Tibial nerve (tissue), 4 donors: ENCODE data around the gene KIF3B. TPM values are rescaled to one million over a fixed set of nuclear protein-coding genes. Genes with fewer than 3 reads are reported as not detected.

Experiments
- DNase-seq, 2 donors: peaks; one replicate each; pipeline ENCODE4 v3.0.0-alpha.2; 2019; ENCODE audit warnings: low spot score in 2 of 2
- H3K27ac ChIP-seq, 4 donors: fragments of 200-600 bp; sonication (generic) in 3 of 4; one replicate each; pipeline ENCODE4 v1.5.1; 2017 to 2019; ENCODE audit warnings: mild to moderate bottlenecking in 1 of 4
- H3K27me3 ChIP-seq, 2 donors: fragments of 200-600 bp; sonication (generic) in 1 of 2; one replicate each; pipeline versions ENCODE4 v1.5.1 to v1.6.0; 2017 to 2019
- H3K36me3 ChIP-seq, 3 donors: fragments of 200-600 bp; sonication (generic); one replicate each; pipeline ENCODE4 v1.5.1; 2018 to 2019
- H3K4me1 ChIP-seq, 4 donors: fragments of 200-600 bp; sonication (generic) in 3 of 4; one replicate each; pipeline ENCODE4 v1.5.1; 2017 to 2019
- H3K4me3 ChIP-seq, 4 donors: fragments of 200-600 bp; sonication (generic) in 3 of 4; one replicate each; pipeline ENCODE4 v1.5.1; 2017 to 2019; ENCODE audit warnings: mild to moderate bottlenecking in 1 of 4, moderate library complexity in 1 of 4
- H3K9me3 ChIP-seq, 4 donors: fragments of 200-600 bp; sonication (generic) in 3 of 4; one replicate each; pipeline ENCODE4 v1.5.1; 2017 to 2019
- EP300 ChIP-seq, 2 donors: sonication (generic); formaldehyde crosslinking; IDR thresholded peaks; one replicate each; pipeline ENCODE4 v1.6.1; 2017; ENCODE audit warnings: antibody characterized with exemption in 2 of 2, mild to moderate bottlenecking in 1 of 2
- POLR2A ChIP-seq, 2 donors: fragments of 450-650 bp; IDR thresholded peaks; one replicate each; pipeline ENCODE4 v1.6.1; 2017; ENCODE audit warnings: antibody characterized with exemption in 2 of 2, mild to moderate bottlenecking in 2 of 2, moderate library complexity in 2 of 2
- WGBS, 2 donors: methylation state at CpG; one replicate each; pipeline ENCODE4 v1.1.5; 2018; 5-methylcytosine and 5-hydroxymethylcytosine counted together
- total RNA-seq, 4 donors: library from RNA; depleted of rRNA; stranded (reverse); fragments of >200 nt; gene quantifications; one replicate each; pipeline ENCODE4 v1.1.0, GENCODE V29; 2016
- TF ChIP-seq, protein P1 (sequence below), 5 experiments: fragments of 200-600 bp in 3 of 5; fragments of 450-650 bp in 2 of 5; sonication (generic) in 3 of 5; IDR thresholded peaks; one replicate each; pipeline ENCODE4 v1.5.1; 2016 to 2019; ENCODE audit warnings: antibody characterized with exemption in 5 of 5, mild to moderate bottlenecking in 3 of 5, moderate library complexity in 2 of 5

The KIF3B gene
- total RNA-seq, 4 donors from 2014 or later = 27.3 to 32.9 (median 31.7) TPM

DNA sequence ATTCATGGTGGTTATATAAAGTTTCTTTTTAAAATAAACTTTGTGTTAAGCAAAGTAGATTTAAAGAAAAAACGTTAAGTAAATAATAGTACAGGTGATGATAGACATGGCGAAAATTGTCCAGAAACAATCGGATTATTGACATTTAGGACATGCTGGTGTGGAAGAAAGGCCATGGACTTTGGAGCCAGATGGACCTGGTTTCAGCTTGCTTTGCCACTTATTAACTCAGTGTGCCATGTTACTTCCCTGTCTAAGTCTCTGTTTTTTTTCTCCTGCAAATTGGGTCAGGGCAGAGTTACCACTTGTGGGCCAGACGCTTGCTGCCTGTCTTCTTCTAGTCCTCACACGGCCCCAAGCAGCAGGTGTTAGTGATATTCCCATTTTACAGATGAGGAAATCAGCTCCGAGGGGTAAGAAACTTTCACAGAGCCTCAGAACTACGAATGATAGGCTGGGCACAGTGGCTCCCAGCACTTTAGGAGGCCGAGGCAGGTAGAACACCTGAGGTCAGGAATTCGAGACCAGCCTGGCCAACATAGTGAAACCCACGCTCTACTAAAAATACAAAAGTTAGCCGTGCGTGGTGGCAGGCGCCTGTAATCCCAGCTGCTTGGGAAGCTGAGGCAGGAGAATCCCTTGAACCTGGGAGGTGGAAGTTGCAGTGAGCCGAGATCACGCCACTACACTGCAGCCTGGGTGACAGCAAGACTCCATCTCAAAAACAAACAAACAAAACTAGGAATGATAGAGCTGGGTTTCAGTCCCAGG is 12.4 kb downstream of the KIF3B start:
- TF ChIP-seq POLR2A (IDR thresholded peaks at IDR 0.05) (no peak), EP300 (IDR thresholded peaks at IDR 0.05) (no peak)
- TF ChIP-seq, protein P1, sequence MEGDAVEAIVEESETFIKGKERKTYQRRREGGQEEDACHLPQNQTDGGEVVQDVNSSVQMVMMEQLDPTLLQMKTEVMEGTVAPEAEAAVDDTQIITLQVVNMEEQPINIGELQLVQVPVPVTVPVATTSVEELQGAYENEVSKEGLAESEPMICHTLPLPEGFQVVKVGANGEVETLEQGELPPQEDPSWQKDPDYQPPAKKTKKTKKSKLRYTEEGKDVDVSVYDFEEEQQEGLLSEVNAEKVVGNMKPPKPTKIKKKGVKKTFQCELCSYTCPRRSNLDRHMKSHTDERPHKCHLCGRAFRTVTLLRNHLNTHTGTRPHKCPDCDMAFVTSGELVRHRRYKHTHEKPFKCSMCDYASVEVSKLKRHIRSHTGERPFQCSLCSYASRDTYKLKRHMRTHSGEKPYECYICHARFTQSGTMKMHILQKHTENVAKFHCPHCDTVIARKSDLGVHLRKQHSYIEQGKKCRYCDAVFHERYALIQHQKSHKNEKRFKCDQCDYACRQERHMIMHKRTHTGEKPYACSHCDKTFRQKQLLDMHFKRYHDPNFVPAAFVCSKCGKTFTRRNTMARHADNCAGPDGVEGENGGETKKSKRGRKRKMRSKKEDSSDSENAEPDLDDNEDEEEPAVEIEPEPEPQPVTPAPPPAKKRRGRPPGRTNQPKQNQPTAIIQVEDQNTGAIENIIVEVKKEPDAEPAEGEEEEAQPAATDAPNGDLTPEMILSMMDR (IDR thresholded peaks at IDR 0.05) = no peak
- 96% methylated on average over 15 of the region's 15 CpGs for WGBS, 2 donors
- Histone ChIP-seq H3K9me3 (no peaks in the 10 kb centered on the region), H3K4me3 (no peak overlapping the region), H3K36me3 (no peaks in the 10 kb centered on the region), H3K4me1 (peaks cover 0 to 24% (median 7%) of the 10 kb centered on the region in 4 donors), H3K27ac (no peak overlapping the region), H3K27me3 (no peaks in the 10 kb centered on the region)
- no peak for DNase-seq

DNA sequence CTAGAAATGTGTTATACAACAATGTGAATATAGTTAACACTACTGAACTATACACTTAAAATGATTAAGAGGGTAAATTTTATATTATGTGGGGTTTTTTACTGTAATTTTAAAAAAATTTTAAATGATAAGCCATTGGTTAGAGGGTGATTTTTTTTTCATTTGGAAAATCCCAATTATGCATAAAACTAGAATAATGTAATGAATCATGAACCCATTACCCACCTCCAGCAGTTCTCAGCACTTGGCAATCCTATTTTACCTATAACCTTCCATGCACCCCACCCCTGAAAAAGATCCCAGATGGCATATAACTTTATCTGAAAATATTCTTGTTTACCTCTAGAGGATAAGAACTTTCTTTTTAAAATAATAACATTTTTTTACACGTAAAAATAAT is 13.7 kb downstream of the KIF3B start:
- Histone ChIP-seq H3K27ac (no peak overlapping the region), H3K4me1 (peaks cover 0 to 14% (median under 1%) of the 10 kb centered on the region in 4 donors), H3K9me3 (no peaks in the 10 kb centered on the region), H3K4me3 (no peak overlapping the region), H3K36me3 (no peaks in the 10 kb centered on the region), H3K27me3 (no peaks in the 10 kb centered on the region)
- WGBS, 2 donors = 89 to 96% methylated on average over 1 of the region's 1 CpG
- DNase-seq = no peak
- TF ChIP-seq, protein P1 (IDR thresholded peaks at IDR 0.05) = no peak
- no peak for TF ChIP-seq EP300 (IDR thresholded peaks at IDR 0.05)
- TF ChIP-seq POLR2A (IDR thresholded peaks at IDR 0.05) = no peak

DNA sequence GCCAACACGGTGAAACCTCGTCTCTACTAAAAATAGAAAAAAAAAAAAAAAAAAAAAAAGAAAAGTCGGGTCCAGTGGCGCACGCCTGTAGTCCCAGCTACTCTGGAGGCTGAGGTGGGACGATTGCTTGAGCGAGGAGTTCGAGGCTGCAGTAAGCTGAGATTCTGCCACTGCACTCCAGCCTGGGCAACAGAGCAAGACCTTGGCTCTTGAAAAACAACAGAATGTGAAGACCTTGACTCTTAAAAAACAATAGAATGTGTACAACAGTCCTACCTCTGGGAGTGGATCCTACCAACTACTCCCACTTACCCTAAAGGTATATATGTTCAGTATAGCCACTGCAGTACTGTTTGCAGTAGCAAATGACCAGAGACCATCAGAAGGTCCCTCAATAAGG is 15.1 kb downstream of the KIF3B start:
- 94 to 96% methylated on average over 8 of the region's 8 CpGs for WGBS, 2 donors
- TF ChIP-seq, protein P1 (IDR thresholded peaks at IDR 0.05) = no peak
- TF ChIP-seq POLR2A (IDR thresholded peaks at IDR 0.05) (no peak), EP300 (IDR thresholded peaks at IDR 0.05) (no peak)
- H3K36me3 ChIP-seq = no peaks in the 10 kb centered on the region
- H3K27me3 ChIP-seq = no peaks in the 10 kb centered on the region
- no peak for DNase-seq
- H3K9me3 ChIP-seq = no peaks in the 10 kb centered on the region
- no peak overlapping the region for H3K4me3 ChIP-seq
- peaks cover 0 to 9% (median 0%) of the 10 kb centered on the region in 4 donors for H3K4me1 ChIP-seq
- H3K27ac ChIP-seq = no peak overlapping the region

DNA sequence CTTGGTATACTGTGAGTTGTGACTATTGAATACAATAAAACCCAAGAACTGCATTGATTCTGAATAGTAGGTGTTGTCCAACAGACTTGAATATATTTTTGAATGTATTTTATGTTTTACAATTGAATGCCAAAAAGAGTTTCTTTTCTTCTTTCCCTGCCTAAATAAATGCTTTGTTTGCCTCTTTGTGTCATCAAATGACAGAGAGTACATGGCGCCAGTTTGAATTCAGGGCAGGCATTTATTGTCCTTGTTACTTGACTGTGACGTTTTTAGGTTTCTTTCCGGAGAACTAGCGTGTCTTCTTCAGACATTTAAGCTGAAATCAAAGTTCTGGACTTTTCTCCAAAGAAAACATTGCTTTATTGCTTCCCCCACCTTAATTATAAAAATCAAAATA is 16.6 kb downstream of the KIF3B start:
- peaks cover 0 to 15% (median 0%) of the 10 kb centered on the region in 4 donors for H3K4me1 ChIP-seq
- H3K27me3 ChIP-seq = no peaks in the 10 kb centered on the region
- H3K9me3 ChIP-seq = no peaks in the 10 kb centered on the region
- no peak for DNase-seq
- no peaks in the 10 kb centered on the region for H3K36me3 ChIP-seq
- no peak overlapping the region for H3K27ac ChIP-seq
- H3K4me3 ChIP-seq = no peak overlapping the region
- TF ChIP-seq EP300 (IDR thresholded peaks at IDR 0.05) = no peak
- TF ChIP-seq, protein P1 (IDR thresholded peaks at IDR 0.05) = no peak
- no peak for TF ChIP-seq POLR2A (IDR thresholded peaks at IDR 0.05)
- 34 to 50% methylated on average over 4 of the region's 4 CpGs for WGBS, 2 donors

DNA sequence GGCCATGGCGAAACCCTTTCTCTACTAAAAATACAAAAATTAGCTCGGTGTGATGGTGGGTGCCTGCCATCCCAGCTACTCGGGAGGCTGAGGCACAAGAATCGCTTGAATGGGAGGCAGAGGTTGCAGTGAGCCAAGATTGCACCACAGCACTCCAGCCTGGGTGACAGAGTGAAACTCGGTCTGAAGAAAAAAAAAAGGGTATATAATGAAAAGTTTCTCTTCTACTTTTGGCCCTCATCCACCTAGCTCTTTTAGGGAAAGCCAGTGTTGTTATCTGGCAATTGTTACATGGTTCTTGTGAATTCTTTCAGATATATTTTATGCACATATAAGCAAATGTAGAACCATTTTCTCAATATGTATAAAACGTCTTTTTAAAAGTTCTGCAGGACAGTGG is 19.0 kb downstream of the KIF3B start:
- Histone ChIP-seq H3K27me3 (no peaks in the 10 kb centered on the region), H3K27ac (no peak overlapping the region), H3K4me3 (no peak overlapping the region), H3K9me3 (no peaks in the 10 kb centered on the region), H3K4me1 (peaks cover 0 to 15% (median 0%) of the 10 kb centered on the region in 4 donors), H3K36me3 (no peaks in the 10 kb centered on the region)
- DNase-seq = no peak
- 61 to 65% methylated on average over 6 of the region's 6 CpGs for WGBS, 2 donors
- no peak for TF ChIP-seq POLR2A (IDR thresholded peaks at IDR 0.05)
- TF ChIP-seq, protein P1 (IDR thresholded peaks at IDR 0.05) = no peak
- TF ChIP-seq EP300 (IDR thresholded peaks at IDR 0.05) = no peak
